ENCODE measurements around the gene MIF4GD. TPM values are rescaled to one million over a fixed set of nuclear protein-coding genes. Genes with fewer than 3 reads are reported as not detected.

The MIF4GD gene
- total RNA-seq, 1 experiment from 2014 or later = 26.1 TPM

GRCh38 chr17:75289832-75290337 is 18.9 kb upstream of the MIF4GD start:
- Histone ChIP-seq H3K23ac (ENCODE audit: insufficient read length, low read depth, low read length) (no peak overlapping the region), H2AK5ac (ENCODE audit: insufficient read length, low read length) (no peak overlapping the region), H2BK15ac (ENCODE audit: low read depth, low read length) (no peak overlapping the region), H3K27ac (ENCODE audit: insufficient read length, low read depth, low read length) (no peak overlapping the region), H3K9me3 (ENCODE audit: control insufficient read depth, low read depth, low read length) (no peaks in the 10 kb centered on the region), H4K5ac (ENCODE audit: insufficient read length, low read depth, low read length) (no peak overlapping the region), H4K20me1 (ENCODE audit: control insufficient read depth, insufficient read depth, insufficient read length) (no peaks in the 10 kb centered on the region), H2BK12ac (ENCODE audit: insufficient read length, low read depth, low read length) (no peak overlapping the region), H2BK5ac (ENCODE audit: insufficient read length, low read length) (no peak overlapping the region), H3K4ac (ENCODE audit: low read depth, low read length) (no peak overlapping the region), H3K18ac (ENCODE audit: insufficient read length, low read depth, low read length) (no peak overlapping the region), H3K14ac (ENCODE audit: insufficient read depth, low read length) (no peak overlapping the region), H3K4me2 (ENCODE audit: insufficient read depth, insufficient read length, low read length) (peak overlapping the region; percentile 66), H2BK20ac (ENCODE audit: low read depth, low read length, poor library complexity, severe bottlenecking) (no peak overlapping the region), H3K23me2 (ENCODE audit: insufficient read length, low read depth, low read length, poor library complexity, severe bottlenecking) (peaks cover 7% of the 10 kb centered on the region), H4K91ac (ENCODE audit: insufficient read length, low read depth, low read length) (no peak overlapping the region), H3T11ph (ENCODE audit: low read length) (no peak overlapping the region), H3K79me2 (ENCODE audit: insufficient read depth, low read length) (no peaks in the 10 kb centered on the region), H3K4me1 (ENCODE audit: insufficient read depth, low read length) (no peaks in the 10 kb centered on the region), H2AFZ (ENCODE audit: low read length) (peak overlapping the region; percentile 70), H3K79me1 (ENCODE audit: insufficient read depth, low read depth, low read length, poor library complexity, severe bottlenecking) (no peaks in the 10 kb centered on the region), H2BK120ac (ENCODE audit: low read depth, low read length, poor library complexity, severe bottlenecking) (no peak overlapping the region), H3K9ac (ENCODE audit: extremely low read depth, insufficient read length, low read length) (peak overlapping the region; percentile 21), H3K27me3 (ENCODE audit: insufficient read depth, low read length) (no peaks in the 10 kb centered on the region), H3K56ac (ENCODE audit: insufficient read length, low read depth, low read length) (no peak overlapping the region), H4K8ac (replicated peaks; ENCODE audit: insufficient read length, low read depth, low read length) (no peak overlapping the region)
- no peaks in the 10 kb centered on the region; a peak in 1 of 5 replicates for H3K9me3 Mint-ChIP-seq
- H3K27ac Mint-ChIP-seq = peak overlapping the region in 2 of 3 experiments; percentile 91 to 95; a peak in 4 of 7 replicates
- no peaks in the 10 kb centered on the region; the same call in 1 of the 2 replicates for H3K27me3 Mint-ChIP-seq (ENCODE audit: low read depth)
- WGBS (ENCODE audit: extremely low coverage, insufficient read length, low lambda C conversion rate) = no CpG with 5 or more reads among the region's 26 CpGs
- no peak for DNase-seq
- TF ChIP-seq, protein P1, sequence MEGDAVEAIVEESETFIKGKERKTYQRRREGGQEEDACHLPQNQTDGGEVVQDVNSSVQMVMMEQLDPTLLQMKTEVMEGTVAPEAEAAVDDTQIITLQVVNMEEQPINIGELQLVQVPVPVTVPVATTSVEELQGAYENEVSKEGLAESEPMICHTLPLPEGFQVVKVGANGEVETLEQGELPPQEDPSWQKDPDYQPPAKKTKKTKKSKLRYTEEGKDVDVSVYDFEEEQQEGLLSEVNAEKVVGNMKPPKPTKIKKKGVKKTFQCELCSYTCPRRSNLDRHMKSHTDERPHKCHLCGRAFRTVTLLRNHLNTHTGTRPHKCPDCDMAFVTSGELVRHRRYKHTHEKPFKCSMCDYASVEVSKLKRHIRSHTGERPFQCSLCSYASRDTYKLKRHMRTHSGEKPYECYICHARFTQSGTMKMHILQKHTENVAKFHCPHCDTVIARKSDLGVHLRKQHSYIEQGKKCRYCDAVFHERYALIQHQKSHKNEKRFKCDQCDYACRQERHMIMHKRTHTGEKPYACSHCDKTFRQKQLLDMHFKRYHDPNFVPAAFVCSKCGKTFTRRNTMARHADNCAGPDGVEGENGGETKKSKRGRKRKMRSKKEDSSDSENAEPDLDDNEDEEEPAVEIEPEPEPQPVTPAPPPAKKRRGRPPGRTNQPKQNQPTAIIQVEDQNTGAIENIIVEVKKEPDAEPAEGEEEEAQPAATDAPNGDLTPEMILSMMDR (conservative IDR thresholded peaks at IDR 0.05) = no peak; the same call in 2 of the 3 replicates
- peaks cover 3 to 20% (median 8%) of the 10 kb centered on the region in 3 experiments; a peak in 5 of 7 replicates for H3K36me3 Mint-ChIP-seq (ENCODE audit: insufficient read depth in 1 of 3, low read depth in 3 of 3)
- H3K4me3 Mint-ChIP-seq = peak overlapping the region; percentile 89 to 93
- peaks cover 8 to 10% of the 10 kb centered on the region in 2 experiments for H3K4me1 Mint-ChIP-seq

Measured in H9 (cell line).